Measurements from ENCODE around the gene MYH6. TPM values are rescaled to one million over a fixed set of nuclear protein-coding genes. Genes with fewer than 3 reads are reported as not detected.
A peak's percentile ranks its signal among the peaks of the same experiment; 100 is the strongest.
"Not testable (repeated sequence)": the region's sequence is repeated elsewhere in the genome, so short reads cannot be mapped to it uniquely, and the experiment has no call there.

Gene MYH6
- total RNA-seq: under 1 TPM; 0.08 to 0.10 TPM

- H3K4me1 Mint-ChIP-seq: peaks cover 1% of the 10 kb centered on the region
- no peaks in the 10 kb centered on the region for H3K9me3 Mint-ChIP-seq
- no peak within 1 kb of the TSS for H3K4me3 Mint-ChIP-seq
- CTCF ChIA-PET: no interaction called here
- H3K36me3 Mint-ChIP-seq (ENCODE audit: low read depth): no peaks in the 10 kb centered on the region
- POLR2A ChIA-PET: no interaction called here
- H3K27ac Mint-ChIP-seq: no peak within 1 kb of the TSS
- DNase-seq: no peak
- H3K27me3 Mint-ChIP-seq: peaks cover 2% of the 10 kb centered on the region
Measured at GRCh38 chr14:23407516-23408306, at the start of gene MYH6. Gene MYH6, minus strand, starts transcription at chr14:23408273. Its CDS starts 1,050 bp downstream, at chr14:23407223.

GRCh38 chr14:23456883-23457586 lies 49.0 kb upstream of the MYH6 start:
- H3K4me3 Mint-ChIP-seq; H3K4me1 Mint-ChIP-seq; DNase-seq; POLR2A ChIA-PET; H3K27ac Mint-ChIP-seq; H3K9me3 Mint-ChIP-seq; H3K36me3 Mint-ChIP-seq (ENCODE audit: low read depth): not testable (repeated sequence)
- peaks cover 41% of the 10 kb centered on the region for H3K27me3 Mint-ChIP-seq
- CTCF ChIA-PET: interaction anchor here (0.6 to 1.6 kb wide), 3 partner anchors 9 to 95 kb away, joined by 3 read pairs; partner anchors contain the start of gene ZFHX2

- no peaks in the 10 kb centered on the region for H3K4me1 Mint-ChIP-seq
- H3K27ac Mint-ChIP-seq: no peak overlapping the region
- H3K4me3 Mint-ChIP-seq: no peak overlapping the region
- no peaks in the 10 kb centered on the region for H3K36me3 Mint-ChIP-seq (ENCODE audit: low read depth)
- ChIA-PET POLR2A (no interaction called here), CTCF (interaction anchor here (0.6 kb wide), 1 partner anchor 270 kb away, joined by 4 read pairs; no protein-coding TSS in a partner anchor)
- DNase-seq: no peak
- H3K9me3 Mint-ChIP-seq: no peaks in the 10 kb centered on the region
- peaks cover 33% of the 10 kb centered on the region for H3K27me3 Mint-ChIP-seq
Measured at GRCh38 chr14:23454445-23454856, 46.4 kb upstream of the MYH6 start.

- Mint-ChIP-seq H3K4me1 (peaks cover 7% of the 10 kb centered on the region), H3K9me3 (no peaks in the 10 kb centered on the region), H3K27ac (no peak overlapping the region), H3K4me3 (no peak overlapping the region), H3K36me3 (ENCODE audit: low read depth) (no peaks in the 10 kb centered on the region), H3K27me3 (peaks cover 28% of the 10 kb centered on the region)
- ChIA-PET CTCF (interaction anchor here (1.2 kb wide), 1 partner anchor 26 kb away, joined by 3 read pairs; no protein-coding TSS in a partner anchor), POLR2A (no interaction called here)
- DNase-seq: no peak
Measured at GRCh38 chr14:23452237-23452636, 44.2 kb upstream of the MYH6 start.

GRCh38 chr14:23450379-23450778 lies 42.3 kb upstream of the MYH6 start:
- POLR2A ChIA-PET: no interaction called here
- CTCF ChIA-PET: no interaction called here
- H3K9me3 Mint-ChIP-seq: no peaks in the 10 kb centered on the region
- H3K4me3 Mint-ChIP-seq: no peak overlapping the region
- no peak overlapping the region for H3K27ac Mint-ChIP-seq
- no peak for DNase-seq
- H3K4me1 Mint-ChIP-seq: peaks cover 10% of the 10 kb centered on the region
- no peaks in the 10 kb centered on the region for H3K36me3 Mint-ChIP-seq (ENCODE audit: low read depth)
- H3K27me3 Mint-ChIP-seq: peaks cover 16% of the 10 kb centered on the region

GRCh38 chr14:23449314-23449713 lies 41.2 kb upstream of the MYH6 start:
- no peaks in the 10 kb centered on the region for H3K36me3 Mint-ChIP-seq (ENCODE audit: low read depth)
- peaks cover 10% of the 10 kb centered on the region for H3K27me3 Mint-ChIP-seq
- CTCF ChIA-PET: no interaction called here
- H3K9me3 Mint-ChIP-seq: no peaks in the 10 kb centered on the region
- POLR2A ChIA-PET: no interaction called here
- H3K4me3 Mint-ChIP-seq: no peak overlapping the region
- no peak for DNase-seq
- H3K4me1 Mint-ChIP-seq: peaks cover 10% of the 10 kb centered on the region
- no peak overlapping the region for H3K27ac Mint-ChIP-seq

- ChIA-PET CTCF (interaction anchor here (0.6 to 0.8 kb wide), 3 partner anchors 9 to 631 kb away, joined by 3 read pairs; partner anchors contain the start of gene MYH7), POLR2A (no interaction called here)
- Mint-ChIP-seq H3K9me3 (no peaks in the 10 kb centered on the region), H3K27me3 (peaks cover 7% of the 10 kb centered on the region), H3K27ac (peak overlapping the region; percentile 49), H3K4me3 (no peak overlapping the region), H3K36me3 (ENCODE audit: low read depth) (no peaks in the 10 kb centered on the region), H3K4me1 (peaks cover 10% of the 10 kb centered on the region)
- DNase-seq: peak; percentile 5
Measured at GRCh38 chr14:23447361-23448350, 39.6 kb upstream of the MYH6 start.

- no peaks in the 10 kb centered on the region for H3K9me3 Mint-ChIP-seq
- ChIA-PET POLR2A (no interaction called here), CTCF (no interaction called here)
- H3K27me3 Mint-ChIP-seq: peaks cover 7% of the 10 kb centered on the region
- DNase-seq: peak; percentile 8
- H3K36me3 Mint-ChIP-seq (ENCODE audit: low read depth): no peaks in the 10 kb centered on the region
- no peak overlapping the region for H3K27ac Mint-ChIP-seq
- H3K4me1 Mint-ChIP-seq: peaks cover 10% of the 10 kb centered on the region
- H3K4me3 Mint-ChIP-seq: no peak overlapping the region
Measured at GRCh38 chr14:23446291-23446851, 38.3 kb upstream of the MYH6 start.

GRCh38 chr14:23445773-23446172 lies 37.7 kb upstream of the MYH6 start:
- Mint-ChIP-seq H3K4me3 (no peak overlapping the region), H3K27ac (no peak overlapping the region), H3K9me3 (no peaks in the 10 kb centered on the region), H3K36me3 (ENCODE audit: low read depth) (no peaks in the 10 kb centered on the region), H3K27me3 (peaks cover 4% of the 10 kb centered on the region), H3K4me1 (peaks cover 10% of the 10 kb centered on the region)
- POLR2A ChIA-PET: no interaction called here
- CTCF ChIA-PET: no interaction called here
- peak; percentile 5 for DNase-seq

- Mint-ChIP-seq H3K27ac (no peak overlapping the region), H3K36me3 (ENCODE audit: low read depth) (no peaks in the 10 kb centered on the region), H3K27me3 (peaks cover 4% of the 10 kb centered on the region), H3K4me3 (no peak overlapping the region), H3K9me3 (no peaks in the 10 kb centered on the region), H3K4me1 (peaks cover 10% of the 10 kb centered on the region)
- ChIA-PET POLR2A (no interaction called here), CTCF (no interaction called here)
- DNase-seq: no peak
Measured at GRCh38 chr14:23444314-23444713, 36.2 kb upstream of the MYH6 start.

- H3K4me3 Mint-ChIP-seq: no peak overlapping the region
- CTCF ChIA-PET: no interaction called here
Measured at GRCh38 chr14:23443881-23444280, 35.8 kb upstream of the MYH6 start.

GRCh38 chr14:23443411-23443812 lies 35.3 kb upstream of the MYH6 start:
- Mint-ChIP-seq H3K36me3 (ENCODE audit: low read depth) (no peaks in the 10 kb centered on the region), H3K4me3 (no peak overlapping the region), H3K27me3 (peaks cover 4% of the 10 kb centered on the region), H3K9me3 (no peaks in the 10 kb centered on the region), H3K27ac (no peak overlapping the region), H3K4me1 (peaks cover 10% of the 10 kb centered on the region)
- ChIA-PET POLR2A (no interaction called here), CTCF (interaction anchor here (1.6 kb wide), 1 partner anchor 63 kb away, joined by 5 read pairs; no protein-coding TSS in a partner anchor)
- peak; percentile 1 for DNase-seq

More at GRCh38 chr14:23443881-23444280, 35.8 kb upstream of the MYH6 start:
- Mint-ChIP-seq H3K27ac (no peak overlapping the region), H3K4me1 (peaks cover 10% of the 10 kb centered on the region), H3K36me3 (ENCODE audit: low read depth) (no peaks in the 10 kb centered on the region), H3K9me3 (no peaks in the 10 kb centered on the region), H3K27me3 (peaks cover 4% of the 10 kb centered on the region)
- POLR2A ChIA-PET: no interaction called here
- DNase-seq: peak; percentile 8

Data from activated CD4-positive, alpha-beta memory T cell treated with anti-CD3 and anti-CD28 coated beads, Interleukin-2, amount 10 ng/mL, durations not matched to agents 7 days and 5 days (primary cell).